GM12891 (cell line): ENCODE data around the gene TAP2.

Source experiments
- POLR2A ChIP-seq: IDR thresholded peaks from 2 replicates; pipeline ENCODE4 v1.6.1; 2011; ENCODE audit warnings: low read depth, low read length, control low read depth
- POLR2AphosphoS5 ChIP-seq: IDR thresholded peaks from 2 replicates; pipeline ENCODE4 v1.6.1; 2011; ENCODE audit warnings: low read depth, low read length, control low read depth
- SPI1 ChIP-seq: IDR thresholded peaks from 2 replicates; pipeline ENCODE4 v1.6.1; 2011; ENCODE audit warnings: low read depth, low read length, control low read depth
- TAF1 ChIP-seq: IDR thresholded peaks from 2 replicates; pipeline ENCODE4 v1.6.1; 2011; ENCODE audit warnings: low read depth, low read length, control low read depth

DNA sequence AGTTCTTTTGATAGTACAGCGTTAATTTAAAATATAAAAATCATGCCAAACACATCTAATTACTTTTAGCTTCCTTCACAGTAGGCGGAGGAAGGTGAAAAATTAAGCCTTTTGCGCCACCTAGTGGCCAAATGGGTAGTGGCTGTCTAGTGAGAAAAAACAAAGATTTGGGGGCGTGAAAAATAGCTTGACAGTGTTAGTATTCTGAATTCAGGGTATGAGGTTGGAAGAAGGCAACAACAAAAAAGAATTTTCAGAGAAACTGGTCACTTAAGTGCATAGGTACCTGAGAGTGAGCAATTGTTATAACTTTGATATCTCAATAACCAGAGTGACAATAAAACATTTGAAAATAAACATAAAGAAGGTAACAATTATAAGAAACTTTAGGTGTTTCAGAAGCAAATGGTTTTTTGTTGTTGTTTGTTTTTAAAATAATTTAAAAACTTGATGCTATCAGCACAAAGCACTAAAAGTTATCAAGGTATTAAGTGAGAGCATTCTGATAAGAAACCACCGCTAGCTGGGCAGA lies 29.8 kb upstream of the TAP2 start:
- TF ChIP-seq POLR2AphosphoS5 (no peak), SPI1 (no peak), POLR2A (no peak), TAF1 (no peak)
